ENCODE results near the gene ABHD8. TPM values are rescaled to one million over a fixed set of nuclear protein-coding genes. Genes with fewer than 3 reads are reported as not detected.

The ABHD8 gene
- total and polyA plus RNA-seq, 2 of the 13 experiments (the other 11 are each of a cell fraction or from before 2014, with no cell fraction given): 6.3 to 7.2 TPM

DNA sequence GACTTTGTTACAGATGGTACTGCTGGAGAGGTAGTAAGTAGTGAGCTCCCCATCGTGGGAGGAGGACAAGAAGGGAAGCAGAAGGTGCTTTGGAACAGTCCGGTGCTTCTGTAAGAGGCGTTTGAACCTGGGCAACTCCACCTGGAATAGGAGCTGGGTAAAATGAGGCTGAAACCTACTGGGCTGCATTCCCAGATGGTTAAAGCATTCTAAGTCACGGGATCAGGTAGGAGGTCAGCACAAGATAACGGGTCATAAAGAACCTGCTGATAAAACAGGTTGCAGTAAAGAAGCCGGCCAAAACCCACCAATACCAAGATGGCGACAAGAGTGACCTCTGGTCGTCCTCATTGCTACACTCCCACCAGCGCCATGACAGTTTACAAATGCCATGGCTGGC, 16.5 kb downstream of the ABHD8 start:
- intact Hi-C loops (cut with micrococcal nuclease; ENCODE audit: unreplicated experiment) (no loop called here), in situ Hi-C loops (cut with HindIII; ENCODE audit: extremely low pct_ligation_motif_present, low pct_unique_long_range_greater_than_20kb) (no loop called here)
- H4K20me1 ChIP-seq (ENCODE audit: insufficient read depth, low read length): no peaks in the 10 kb centered on the region
- 78% methylated on average over 9 of the region's 9 CpGs for WGBS (ENCODE audit: low lambda C conversion rate)
- BruUV-seq (replicated peaks): no TSS peak
- H3K4me2 ChIP-seq (ENCODE audit: low read depth, low read length): no peak overlapping the region
- 0 out of 2 replicates have a peak, but pooled peaks cover 6% of the 10 kb centered on the region for H3K4me1 ChIP-seq (ENCODE audit: insufficient read depth, low read length)
- ChIA-PET CTCF (ENCODE audit: low intra/inter-chr PET ratio, low total read pairs) (no interaction called here), POLR2A (interaction anchor here (1.4 kb wide), 1 partner anchor 20 kb away, joined by 4 read pairs; the partner anchor contains the start of gene BABAM1)
- H3K27ac ChIP-seq (ENCODE audit: extremely low read length, insufficient read depth, low read length): no peak overlapping the region
- ATAC-seq (no peak), DNase-seq (ENCODE audit: low spot score) (no peak), FAIRE-seq (no peak)
- TF ChIP-seq THAP11 (CRISPR knock-in tag; IDR thresholded peaks at IDR 0.05) (no peak), ZNF572 (CRISPR knock-in tag; IDR thresholded peaks at IDR 0.05) (no peak), MEIS1 (CRISPR knock-in tag; IDR thresholded peaks at IDR 0.05; ENCODE audit: borderline replicate concordance) (no peak), ZNF230 (CRISPR knock-in tag; IDR thresholded peaks at IDR 0.05) (no peak), JUN (CRISPR knock-in tag; IDR thresholded peaks at IDR 0.05) (no peak), ZMYM2 (CRISPR knock-in tag; IDR thresholded peaks at IDR 0.05) (no peak), SMAD1 (CRISPR knock-in tag; IDR thresholded peaks at IDR 0.05; ENCODE audit: borderline replicate concordance, low read depth) (no peak), NR3C1 (CRISPR knock-in tag; IDR thresholded peaks at IDR 0.05) (no peak), TAF15 (IDR thresholded peaks at IDR 0.05; ENCODE audit: low read depth, low read length, poor library complexity, severe bottlenecking) (no peak), ZKSCAN5 (CRISPR knock-in tag; IDR thresholded peaks at IDR 0.05) (no peak)
- TF ChIP-seq, protein P1, sequence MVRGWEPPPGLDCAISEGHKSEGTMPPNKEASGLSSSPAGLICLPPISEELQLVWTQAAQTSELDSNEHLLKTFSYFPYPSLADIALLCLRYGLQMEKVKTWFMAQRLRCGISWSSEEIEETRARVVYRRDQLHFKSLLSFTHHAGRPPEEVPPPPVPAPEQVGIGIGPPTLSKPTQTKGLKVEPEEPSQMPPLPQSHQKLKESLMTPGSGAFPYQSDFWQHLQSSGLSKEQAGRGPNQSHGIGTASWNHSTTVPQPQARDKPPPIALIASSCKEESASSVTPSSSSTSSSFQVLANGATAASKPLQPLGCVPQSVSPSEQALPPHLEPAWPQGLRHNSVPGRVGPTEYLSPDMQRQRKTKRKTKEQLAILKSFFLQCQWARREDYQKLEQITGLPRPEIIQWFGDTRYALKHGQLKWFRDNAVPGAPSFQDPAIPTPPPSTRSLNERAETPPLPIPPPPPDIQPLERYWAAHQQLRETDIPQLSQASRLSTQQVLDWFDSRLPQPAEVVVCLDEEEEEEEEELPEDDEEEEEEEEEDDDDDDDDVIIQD (CRISPR knock-in tag; IDR thresholded peaks at IDR 0.05; ENCODE audit: low read depth): no peak
- TF ChIP-seq, protein P2, sequence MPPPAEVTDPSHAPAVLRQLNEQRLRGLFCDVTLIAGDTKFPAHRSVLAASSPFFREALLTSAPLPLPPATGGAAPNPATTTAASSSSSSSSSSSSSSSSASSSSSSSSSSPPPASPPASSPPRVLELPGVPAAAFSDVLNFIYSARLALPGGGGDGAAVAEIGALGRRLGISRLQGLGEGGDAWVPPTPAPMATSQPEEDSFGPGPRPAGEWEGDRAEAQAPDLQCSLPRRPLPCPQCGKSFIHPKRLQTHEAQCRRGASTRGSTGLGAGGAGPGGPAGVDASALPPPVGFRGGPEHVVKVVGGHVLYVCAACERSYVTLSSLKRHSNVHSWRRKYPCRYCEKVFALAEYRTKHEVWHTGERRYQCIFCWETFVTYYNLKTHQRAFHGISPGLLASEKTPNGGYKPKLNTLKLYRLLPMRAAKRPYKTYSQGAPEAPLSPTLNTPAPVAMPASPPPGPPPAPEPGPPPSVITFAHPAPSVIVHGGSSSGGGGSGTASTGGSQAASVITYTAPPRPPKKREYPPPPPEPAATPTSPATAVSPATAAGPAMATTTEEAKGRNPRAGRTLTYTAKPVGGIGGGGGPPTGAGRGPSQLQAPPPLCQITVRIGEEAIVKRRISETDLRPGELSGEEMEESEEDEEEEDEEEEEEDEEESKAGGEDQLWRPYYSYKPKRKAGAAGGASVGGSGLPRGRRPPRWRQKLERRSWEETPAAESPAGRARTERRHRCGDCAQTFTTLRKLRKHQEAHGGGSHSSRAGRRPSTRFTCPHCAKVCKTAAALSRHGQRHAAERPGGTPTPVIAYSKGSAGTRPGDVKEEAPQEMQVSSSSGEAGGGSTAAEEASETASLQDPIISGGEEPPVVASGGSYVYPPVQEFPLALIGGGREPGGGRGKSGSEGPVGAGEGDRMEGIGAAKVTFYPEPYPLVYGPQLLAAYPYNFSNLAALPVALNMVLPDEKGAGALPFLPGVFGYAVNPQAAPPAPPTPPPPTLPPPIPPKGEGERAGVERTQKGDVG (CRISPR knock-in tag; IDR thresholded peaks at IDR 0.05; ENCODE audit: borderline replicate concordance): no peak
- TF ChIP-seq, protein P3, sequence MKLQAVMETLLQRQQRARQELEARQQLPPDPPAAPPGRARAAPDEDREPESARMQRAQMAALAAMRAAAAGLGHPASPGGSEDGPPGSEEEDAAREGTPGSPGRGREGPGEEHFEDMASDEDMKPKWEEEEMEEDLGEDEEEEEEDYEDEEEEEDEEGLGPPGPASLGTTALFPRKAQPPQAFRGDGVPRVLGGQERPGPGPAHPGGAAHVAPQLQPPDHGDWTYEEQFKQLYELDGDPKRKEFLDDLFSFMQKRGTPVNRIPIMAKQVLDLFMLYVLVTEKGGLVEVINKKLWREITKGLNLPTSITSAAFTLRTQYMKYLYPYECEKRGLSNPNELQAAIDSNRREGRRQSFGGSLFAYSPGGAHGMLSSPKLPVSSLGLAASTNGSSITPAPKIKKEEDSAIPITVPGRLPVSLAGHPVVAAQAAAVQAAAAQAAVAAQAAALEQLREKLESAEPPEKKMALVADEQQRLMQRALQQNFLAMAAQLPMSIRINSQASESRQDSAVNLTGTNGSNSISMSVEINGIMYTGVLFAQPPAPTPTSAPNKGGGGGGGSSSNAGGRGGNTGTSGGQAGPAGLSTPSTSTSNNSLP (IDR thresholded peaks at IDR 0.05; ENCODE audit: low read depth, low read length): no peak
- no peaks in the 10 kb centered on the region for H3K27me3 ChIP-seq (ENCODE audit: control insufficient read depth in 1 of 2, insufficient read depth in 2 of 2, low read length in 2 of 2)
- no peak overlapping the region for H2AFZ ChIP-seq (ENCODE audit: low read length)
- H3K79me2 ChIP-seq (ENCODE audit: insufficient read depth, low read length): no peaks in the 10 kb centered on the region
- no peaks in the 10 kb centered on the region for H3K9me3 ChIP-seq (ENCODE audit: low read length)
- H3K9ac ChIP-seq (ENCODE audit: insufficient read depth, low read depth, low read length): no peak overlapping the region
- no peaks in the 10 kb centered on the region for H3K36me3 ChIP-seq (replicated peaks in 1 of 2; ENCODE audit: control insufficient read depth in 1 of 2, insufficient read depth in 2 of 2, low read length in 2 of 2)
- no peak overlapping the region for H3K4me3 ChIP-seq (replicated peaks in 1 of 3; ENCODE audit: insufficient read depth in 1 of 3, low read depth in 2 of 3, low read length in 3 of 3)
